Measurements from ENCODE around the gene SLC5A8.
A peak's percentile ranks its signal among the peaks of the same experiment; 100 is the strongest.
"Not testable (repeated sequence)": the region's sequence is repeated elsewhere in the genome, so short reads cannot be mapped to it uniquely, and the experiment has no call there.

SLC5A8 gene

DNA sequence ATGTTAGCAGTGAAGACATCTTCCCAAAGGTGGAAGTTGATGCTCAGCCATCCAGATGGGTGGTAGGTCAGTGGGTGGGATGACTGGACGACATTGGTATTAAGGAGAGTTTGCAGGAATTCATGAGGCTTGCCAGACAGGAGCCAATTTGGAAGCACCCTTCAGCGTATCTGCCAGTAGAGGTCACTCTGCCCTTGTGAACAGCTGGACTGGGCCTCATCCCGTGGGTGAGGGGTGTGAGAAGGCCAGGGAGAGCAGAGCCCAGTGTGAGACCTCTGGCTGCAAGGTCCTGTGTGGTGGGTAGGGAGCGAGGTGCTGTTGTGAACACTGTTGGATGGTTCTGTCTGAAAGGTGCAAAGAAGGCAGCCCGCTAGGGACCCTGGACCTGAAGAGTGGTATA lies 37.7 kb downstream of the SLC5A8 start:
- DNase-seq, result peak in 2 of 56 donors; percentile 2 to 6

DNA sequence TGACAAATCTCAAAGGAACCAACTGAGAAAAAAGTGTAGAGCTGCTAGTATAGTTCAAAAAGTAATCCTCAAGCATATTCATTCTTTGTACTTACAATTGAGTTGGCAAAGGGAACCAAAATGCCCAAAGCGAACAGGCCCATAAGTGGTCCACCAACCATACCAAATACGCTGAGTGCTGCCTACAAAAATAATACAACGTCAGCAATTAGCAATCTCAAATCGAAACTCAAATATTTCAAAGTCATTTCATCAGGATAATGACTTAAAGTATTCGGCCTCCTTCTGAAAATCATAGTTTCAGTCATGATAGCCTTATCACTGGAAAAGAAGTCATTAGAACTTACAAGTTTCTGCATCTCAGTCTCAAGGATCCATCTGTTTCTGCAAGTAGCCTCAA lies 42.0 kb downstream of the SLC5A8 start:
- no peak for DNase-seq

DNA sequence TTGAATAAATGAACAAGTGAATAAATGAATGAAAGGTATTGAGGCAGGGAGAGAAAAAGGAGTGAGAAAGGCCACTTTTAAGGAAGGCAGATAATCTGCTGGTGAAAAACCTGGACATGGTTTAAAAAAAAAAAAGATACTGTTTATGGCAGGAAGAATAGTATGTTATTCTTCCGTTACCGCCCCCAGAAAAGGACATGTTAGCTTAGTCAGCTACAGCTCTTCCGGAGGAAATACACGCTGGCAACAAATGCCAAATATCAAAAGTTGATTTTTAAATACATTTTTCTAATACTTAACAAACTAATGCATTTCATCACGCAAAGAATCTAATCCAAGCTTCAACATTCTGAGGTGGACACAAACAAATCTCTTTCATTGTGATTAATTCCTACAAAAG lies 43.2 kb downstream of the SLC5A8 start:
- DNase-seq, result no peak

DNA sequence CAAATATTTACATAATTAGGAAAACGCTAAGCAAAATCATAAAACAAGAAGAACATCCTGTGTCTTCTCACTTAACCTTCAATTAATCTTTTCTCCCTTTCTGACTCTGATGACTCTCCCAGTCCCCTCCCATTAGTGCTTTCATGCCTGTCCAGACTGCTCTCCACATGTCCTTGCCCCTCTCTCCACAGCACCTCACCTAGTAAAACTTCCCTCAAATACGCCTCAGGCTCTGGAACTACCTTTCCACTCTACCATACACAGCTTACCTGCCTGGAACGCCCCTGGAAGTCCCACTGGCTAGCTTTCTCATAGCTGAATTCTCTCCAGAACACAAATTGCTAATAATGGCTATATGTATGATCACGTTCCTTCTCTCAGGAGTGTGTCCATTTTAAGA lies 44.7 kb downstream of the SLC5A8 start:
- DNase-seq, result no peak

DNA sequence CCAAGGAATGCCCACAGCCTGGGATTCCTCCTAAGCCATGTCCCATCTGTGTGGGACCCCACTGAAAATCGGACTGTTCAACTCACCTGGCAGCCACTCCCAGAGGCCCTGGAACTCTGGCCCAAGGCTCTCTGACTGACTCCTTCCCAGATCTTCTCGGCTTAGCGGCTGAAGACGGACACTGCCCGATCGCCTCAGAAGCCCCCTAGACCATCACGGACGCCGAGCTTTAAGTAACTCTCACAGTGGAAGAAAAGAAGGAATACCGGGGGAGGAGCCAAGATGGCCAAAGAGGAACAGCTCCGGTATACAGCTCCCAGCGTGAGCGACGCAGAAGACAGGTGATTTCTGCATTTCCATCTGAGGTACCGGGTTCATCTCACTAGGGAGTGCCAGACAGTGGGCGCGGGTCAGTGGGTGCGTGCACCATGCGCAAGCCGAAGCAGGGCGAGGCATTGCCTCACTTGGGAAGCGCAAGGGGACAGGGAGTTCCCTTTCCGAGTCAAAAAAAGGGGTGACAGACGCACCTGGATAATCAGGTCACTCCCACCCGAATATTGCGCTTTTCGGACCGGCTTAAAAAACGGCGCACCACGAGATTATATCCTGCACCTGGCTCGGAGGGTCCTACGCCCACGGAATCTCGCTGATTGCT lies 64.1 kb downstream of the SLC5A8 start:
- DNase-seq, result not testable (repeated sequence)

DNA sequence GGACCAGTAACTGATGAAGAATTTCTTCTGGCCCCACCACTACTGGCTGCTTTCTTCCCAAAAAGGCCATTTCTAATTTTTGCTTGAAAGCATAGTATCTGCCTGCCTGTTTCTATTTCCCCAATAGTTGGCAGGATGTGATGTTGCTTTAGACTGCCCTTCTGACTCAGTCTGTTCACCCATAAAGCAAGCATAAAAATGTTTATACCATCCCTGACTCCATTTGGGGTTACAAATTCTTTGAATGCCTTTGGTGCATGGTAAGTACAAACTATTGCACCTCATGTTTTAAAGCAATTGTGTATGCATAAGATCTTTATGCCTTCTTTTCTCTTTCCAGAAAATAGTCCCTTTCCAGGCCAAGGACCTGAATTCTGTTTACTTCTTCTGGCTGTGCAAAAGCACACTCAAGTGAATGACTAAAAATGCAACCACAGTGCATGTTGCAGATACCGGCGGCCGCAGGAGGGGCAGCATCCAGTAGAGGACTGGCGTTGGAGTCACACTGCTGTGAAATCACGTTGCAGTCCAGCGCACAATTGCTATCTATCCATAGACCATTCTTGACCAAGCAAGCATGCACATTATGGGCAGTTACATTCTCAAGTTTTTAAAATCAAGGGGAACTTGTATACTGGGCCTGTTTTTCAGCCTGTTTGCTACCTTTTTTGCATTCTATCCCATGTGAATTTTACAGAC lies 82.4 kb downstream of the SLC5A8 start:
- DNase-seq, result no peak

DNA sequence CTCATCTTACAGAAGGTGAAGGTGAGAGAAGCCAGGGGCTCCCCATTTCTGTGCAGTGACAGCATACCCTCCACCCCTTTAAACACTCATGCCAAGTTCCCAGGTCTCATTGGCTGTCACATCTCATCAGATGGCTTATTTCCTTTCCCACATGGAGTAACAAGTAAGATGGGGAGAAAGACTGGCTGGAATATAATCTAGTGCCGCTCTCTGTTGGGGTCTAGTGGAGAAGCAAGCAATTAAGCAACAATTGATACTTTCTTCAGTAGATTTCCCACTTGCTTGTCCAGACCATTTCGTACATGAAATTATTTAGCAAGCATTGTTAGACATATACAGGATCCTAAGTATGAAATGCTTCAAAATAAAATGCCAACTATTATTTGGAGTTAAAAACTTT lies 92.2 kb downstream of the SLC5A8 start:
- no peak for DNase-seq

DNA sequence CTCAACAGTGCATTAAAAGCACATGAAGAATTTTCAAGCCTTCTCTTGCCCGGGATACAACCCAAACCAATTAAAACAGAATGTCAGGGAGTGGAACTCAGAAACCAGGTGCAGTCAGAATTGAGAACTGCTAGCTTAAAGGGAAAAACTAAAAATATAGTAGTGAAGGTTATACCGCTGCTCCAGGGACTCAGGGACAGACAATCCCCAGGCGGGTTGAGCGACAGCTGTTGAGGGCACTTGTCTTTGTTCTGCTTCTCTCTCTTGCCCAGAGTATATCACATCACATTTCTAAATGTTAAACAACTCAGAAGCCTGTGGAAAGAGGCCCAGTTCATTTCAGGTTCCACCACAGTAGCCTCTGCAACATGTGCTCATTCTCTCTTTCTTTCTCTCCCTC lies 93.1 kb downstream of the SLC5A8 start:
- DNase-seq, result no peak

DNA sequence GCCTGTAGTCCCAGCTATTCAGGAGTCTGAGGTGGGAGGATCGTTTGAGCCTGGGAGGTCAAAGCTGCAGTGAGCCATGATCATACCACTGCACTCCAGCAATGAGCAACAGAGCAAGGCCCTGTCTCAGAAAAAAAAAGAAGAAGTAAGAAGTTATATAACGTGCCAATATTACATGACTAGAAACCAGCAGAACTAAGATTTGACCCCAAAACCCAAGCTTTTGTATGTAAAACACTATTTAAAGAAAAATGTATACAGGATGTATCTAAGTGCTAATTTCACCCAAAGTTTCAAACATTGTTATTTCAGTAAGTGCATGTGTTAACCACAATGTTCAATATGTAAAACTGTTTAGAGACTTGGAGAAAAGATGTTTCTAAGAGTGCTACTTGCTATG lies 94.7 kb downstream of the SLC5A8 start:
- DNase-seq, result no peak

DNA sequence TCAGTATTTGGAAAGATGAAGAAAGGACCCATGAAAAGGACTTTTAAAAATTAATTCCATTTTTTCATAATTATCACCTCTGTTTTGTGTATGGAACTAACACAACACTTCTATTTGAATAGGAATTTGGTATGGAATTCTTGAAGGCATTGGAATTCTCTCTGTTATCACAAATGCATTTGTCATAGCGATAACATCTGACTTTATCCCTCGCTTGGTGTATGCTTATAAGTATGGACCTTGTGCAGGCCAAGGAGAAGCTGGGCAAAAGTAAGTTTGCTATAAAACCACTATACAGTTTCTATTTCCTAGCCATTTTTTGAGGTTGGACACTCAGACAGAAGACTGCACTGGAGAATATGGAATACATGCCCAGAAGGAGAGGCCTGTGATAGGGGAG lies 98.6 kb downstream of the SLC5A8 start:
- DNase-seq, result no peak

DNA sequence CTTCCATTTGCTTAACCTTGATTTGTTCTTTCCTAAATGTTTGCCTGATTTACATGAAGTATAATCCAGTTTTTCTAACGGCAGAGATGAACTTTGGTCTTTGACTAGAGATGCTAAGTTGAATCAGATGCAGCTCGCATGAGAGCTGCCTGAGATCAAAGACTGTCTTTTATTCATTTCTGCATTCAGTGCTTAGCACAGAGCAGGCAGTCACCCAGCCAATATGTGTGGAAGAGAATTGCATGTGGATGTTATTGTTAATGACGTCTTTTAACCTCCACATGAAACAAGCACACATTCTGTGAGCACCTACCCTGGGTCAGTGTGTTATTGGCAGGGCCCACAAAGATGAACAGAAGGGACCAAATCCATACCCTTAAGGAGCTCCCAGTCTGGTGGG lies 99.2 kb downstream of the SLC5A8 start:
- DNase-seq, result peak in 14 of 56 donors; percentile 2 to 55 (median 4)

DNA sequence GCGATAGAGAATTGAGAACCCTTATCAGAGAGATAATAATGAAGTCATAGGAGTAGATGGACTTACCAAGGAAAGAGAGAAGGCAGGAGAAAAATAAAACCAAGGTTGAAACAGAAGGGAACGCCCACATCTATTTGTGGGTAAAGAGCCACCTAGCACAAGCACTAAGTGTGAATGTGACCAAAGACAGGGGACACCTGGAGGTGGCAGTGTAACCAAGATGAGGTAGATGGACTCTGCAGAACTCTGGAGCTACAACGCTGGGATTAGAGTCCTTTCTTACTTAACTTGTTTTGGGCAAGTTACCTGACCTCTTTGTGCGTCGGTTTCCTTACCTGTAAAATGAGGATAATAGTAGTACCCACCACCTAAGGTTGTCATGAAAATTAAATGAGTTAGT lies 101.9 kb downstream of the SLC5A8 start:
- no peak for DNase-seq

DNA sequence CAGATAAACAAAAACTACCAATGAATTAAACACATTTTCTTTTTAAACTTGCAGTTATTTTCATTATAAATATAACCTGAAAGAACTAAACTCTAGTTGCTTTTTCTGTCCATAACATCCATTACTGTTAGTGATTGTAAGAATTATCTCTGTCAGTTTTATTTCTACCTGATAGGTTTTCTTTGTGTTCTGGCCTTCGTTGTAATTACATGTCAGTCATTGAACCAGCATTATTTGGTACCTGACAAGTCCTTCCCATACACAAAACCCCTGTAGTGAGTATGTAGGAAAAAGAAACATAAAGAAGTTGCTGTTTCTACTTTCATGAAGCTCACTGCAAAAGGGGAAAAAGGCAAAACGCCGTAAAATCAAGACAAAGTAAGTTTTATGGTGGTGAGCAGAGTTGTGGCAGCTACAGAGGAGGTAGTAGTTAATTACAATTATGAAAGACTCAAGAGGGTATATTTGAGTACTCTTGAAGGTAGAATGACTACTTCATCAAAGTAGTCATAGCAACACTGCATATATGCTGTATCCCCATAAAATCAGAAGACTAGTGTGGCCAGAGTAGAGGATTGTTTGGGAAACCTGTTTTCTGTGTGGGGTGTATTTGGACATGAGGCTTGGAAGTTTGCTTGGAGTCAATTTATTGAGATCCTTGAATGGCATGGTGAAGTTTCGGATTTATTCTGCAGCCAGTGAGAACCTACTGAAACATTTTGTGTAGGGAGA lies 102.8 kb downstream of the SLC5A8 start:
- no peak for DNase-seq

Measured in nucleus accumbens (tissue), 56 donors.